Astrocyte (in vitro differentiated cells and primary cell): ENCODE data around the gene CCS. TPM values are rescaled to one million over a fixed set of nuclear protein-coding genes. Genes with fewer than 3 reads are reported as not detected.
A peak's percentile ranks its signal among the peaks of the same experiment; 100 is the strongest.

Experiments used
- DNase-seq: peaks from one replicate; pipeline ENCODE4 v3.0.0-alpha.2; 2010; ENCODE audit warnings: low read depth
- FAIRE-seq: peaks from 2 replicates; lab custom pipeline; 2011; peaks lifted over from hg19 to GRCh38; lab: Jason Lieb, UNC
- H2AFZ ChIP-seq: 2 replicates; pipeline ENCODE4 v1.6.0; 2012; ENCODE audit warnings: low read depth, low read length, inconsistent platforms
- H3K27ac ChIP-seq: 2 replicates; pipeline ENCODE4 v1.5.1; 2011; ENCODE audit warnings: low read depth, low read length, inconsistent platforms
- H3K27me3 ChIP-seq: 2 replicates; pipeline ENCODE4 v1.6.0; 2011; ENCODE audit warnings: low read length, inconsistent platforms; ENCODE audit not compliant: insufficient read depth
- H3K36me3 ChIP-seq: 2 replicates; pipeline ENCODE4 v1.5.1; 2011; ENCODE audit warnings: low read length, inconsistent platforms; ENCODE audit not compliant: insufficient read depth
- H3K4me1 ChIP-seq: 2 replicates; pipeline ENCODE4 v1.5.1; 2011; ENCODE audit warnings: low read length, inconsistent platforms; ENCODE audit not compliant: insufficient read depth
- H3K4me2 ChIP-seq: 2 replicates; pipeline ENCODE4 v1.6.0; 2012; ENCODE audit warnings: low read length, inconsistent platforms
- H3K4me3 ChIP-seq: 2 replicates; pipeline ENCODE4 v1.5.1; 2011; ENCODE audit warnings: low read depth, mild to moderate bottlenecking, low read length, inconsistent platforms; ENCODE audit not compliant: insufficient read depth
- H3K79me2 ChIP-seq: 2 replicates; pipeline ENCODE4 v1.6.0; 2012; ENCODE audit warnings: mild to moderate bottlenecking, low read length, inconsistent platforms; ENCODE audit not compliant: insufficient read depth
- H3K9ac ChIP-seq: 2 replicates; pipeline ENCODE4 v1.6.0; 2012; ENCODE audit warnings: mild to moderate bottlenecking, low read length, inconsistent platforms
- H3K9me3 ChIP-seq: 2 replicates; pipeline ENCODE4 v1.5.1; 2012; ENCODE audit warnings: low read depth, mild to moderate bottlenecking, low read length, inconsistent platforms; ENCODE audit not compliant: insufficient read depth
- H4K20me1 ChIP-seq: 2 replicates; pipeline ENCODE4 v1.6.0; 2012; ENCODE audit warnings: low read length, inconsistent platforms; ENCODE audit not compliant: insufficient read depth
- H3K27ac Mint-ChIP-seq: one replicate; pipeline ENCODE4 v1.8.0; 2021; ENCODE audit warnings: mild to moderate bottlenecking, mixed read lengths; ENCODE audit not compliant: unreplicated experiment
- H3K27me3 Mint-ChIP-seq: one replicate; pipeline ENCODE4 v1.8.0; 2021; ENCODE audit warnings: low read depth, mixed read lengths; ENCODE audit not compliant: unreplicated experiment
- H3K36me3 Mint-ChIP-seq: one replicate; pipeline ENCODE4 v1.8.0; 2021; ENCODE audit warnings: low read depth, mixed read lengths; ENCODE audit not compliant: unreplicated experiment
- H3K4me1 Mint-ChIP-seq: one replicate; pipeline ENCODE4 v1.8.0; 2021; ENCODE audit warnings: low read depth, mixed read lengths; ENCODE audit not compliant: unreplicated experiment
- H3K4me3 Mint-ChIP-seq: one replicate; pipeline ENCODE4 v1.8.0; 2021; ENCODE audit warnings: mild to moderate bottlenecking, moderate library complexity, mixed read lengths; ENCODE audit not compliant: unreplicated experiment
- H3K9me3 Mint-ChIP-seq: one replicate; pipeline ENCODE4 v1.8.0; 2021; ENCODE audit warnings: mild to moderate bottlenecking, mixed read lengths; ENCODE audit not compliant: unreplicated experiment
- EZH2 ChIP-seq: IDR thresholded peaks from 2 replicates; pipeline ENCODE4 v1.6.1; 2012; ENCODE audit warnings: mild to moderate bottlenecking, low read length, inconsistent platforms; ENCODE audit not compliant: insufficient read depth
- total RNA-seq: library from RNA; stranded (reverse); gene quantifications from 2 replicates; pipeline ENCODE4 v1.2.1, GENCODE V29; 2021
- TF ChIP-seq, protein P1 (sequence below): IDR thresholded peaks from 2 replicates; pipeline ENCODE4 v1.5.1; 2011; ENCODE audit warnings: low read depth, mild to moderate bottlenecking, inconsistent platforms, low read length, moderate library complexity; ENCODE audit not compliant: insufficient read depth

Gene CCS
- total RNA-seq, 1 donor from 2014 or later, result 23.2 TPM

DNA sequence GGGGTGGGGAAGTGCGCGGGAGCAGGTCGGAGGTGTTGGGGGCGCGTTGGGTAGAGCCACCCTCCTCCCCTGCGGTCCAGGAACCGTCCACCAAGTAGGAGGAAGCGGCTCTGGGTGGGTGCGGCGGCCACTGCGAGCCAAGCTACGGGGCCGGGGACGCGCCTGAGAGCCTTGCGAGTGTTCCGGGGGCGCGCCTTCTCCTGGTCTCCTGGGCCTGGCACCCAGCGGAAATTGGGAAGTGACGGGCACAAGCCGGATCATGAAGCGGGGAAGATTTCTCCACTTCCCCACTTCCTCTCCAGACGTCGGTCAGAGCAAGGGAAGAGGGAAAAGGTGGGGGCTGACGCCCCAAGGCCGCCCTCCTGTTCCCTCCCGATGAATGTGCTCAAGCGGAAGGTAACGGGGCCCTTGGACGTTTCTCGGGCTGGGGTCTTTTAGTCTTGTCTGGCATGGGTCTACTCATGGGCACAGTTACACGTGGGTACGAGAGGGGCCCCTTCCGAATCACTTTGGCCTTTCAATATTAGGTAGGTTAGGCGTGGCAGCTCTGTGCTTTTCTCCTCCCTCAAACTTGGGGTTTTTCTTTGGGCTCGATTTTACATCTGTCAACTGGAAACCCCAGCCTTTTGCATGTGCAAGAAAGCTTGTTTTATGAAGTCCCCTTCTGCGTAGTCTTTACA, 24.3 kb downstream of the CCS start:
- Histone ChIP-seq H3K79me2 (peaks cover 62% of the 10 kb centered on the region), H3K27ac (peak overlapping the region; percentile 96), H3K4me2 (peak overlapping the region; percentile 92), H2AFZ (no peak overlapping the region), H3K4me1 (peaks cover 13% of the 10 kb centered on the region), H3K27me3 (no peaks in the 10 kb centered on the region), H4K20me1 (peaks cover 55% of the 10 kb centered on the region), H3K4me3 (peak overlapping the region; percentile 90), H3K9ac (peak overlapping the region; percentile 94), H3K36me3 (peaks cover under 1% of the 10 kb centered on the region), H3K9me3 (no peaks in the 10 kb centered on the region)
- Mint-ChIP-seq H3K36me3 (peaks cover 6% of the 10 kb centered on the region), H3K9me3 (no peaks in the 10 kb centered on the region), H3K27me3 (no peaks in the 10 kb centered on the region), H3K4me3 (peak overlapping the region; percentile 97), H3K27ac (peak overlapping the region; percentile 92), H3K4me1 (peaks cover 20% of the 10 kb centered on the region)
- TF ChIP-seq, protein P1, sequence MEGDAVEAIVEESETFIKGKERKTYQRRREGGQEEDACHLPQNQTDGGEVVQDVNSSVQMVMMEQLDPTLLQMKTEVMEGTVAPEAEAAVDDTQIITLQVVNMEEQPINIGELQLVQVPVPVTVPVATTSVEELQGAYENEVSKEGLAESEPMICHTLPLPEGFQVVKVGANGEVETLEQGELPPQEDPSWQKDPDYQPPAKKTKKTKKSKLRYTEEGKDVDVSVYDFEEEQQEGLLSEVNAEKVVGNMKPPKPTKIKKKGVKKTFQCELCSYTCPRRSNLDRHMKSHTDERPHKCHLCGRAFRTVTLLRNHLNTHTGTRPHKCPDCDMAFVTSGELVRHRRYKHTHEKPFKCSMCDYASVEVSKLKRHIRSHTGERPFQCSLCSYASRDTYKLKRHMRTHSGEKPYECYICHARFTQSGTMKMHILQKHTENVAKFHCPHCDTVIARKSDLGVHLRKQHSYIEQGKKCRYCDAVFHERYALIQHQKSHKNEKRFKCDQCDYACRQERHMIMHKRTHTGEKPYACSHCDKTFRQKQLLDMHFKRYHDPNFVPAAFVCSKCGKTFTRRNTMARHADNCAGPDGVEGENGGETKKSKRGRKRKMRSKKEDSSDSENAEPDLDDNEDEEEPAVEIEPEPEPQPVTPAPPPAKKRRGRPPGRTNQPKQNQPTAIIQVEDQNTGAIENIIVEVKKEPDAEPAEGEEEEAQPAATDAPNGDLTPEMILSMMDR, result no peak
- TF ChIP-seq EZH2, result no peak
- FAIRE-seq (no peak), DNase-seq (peak; percentile 40)

DNA sequence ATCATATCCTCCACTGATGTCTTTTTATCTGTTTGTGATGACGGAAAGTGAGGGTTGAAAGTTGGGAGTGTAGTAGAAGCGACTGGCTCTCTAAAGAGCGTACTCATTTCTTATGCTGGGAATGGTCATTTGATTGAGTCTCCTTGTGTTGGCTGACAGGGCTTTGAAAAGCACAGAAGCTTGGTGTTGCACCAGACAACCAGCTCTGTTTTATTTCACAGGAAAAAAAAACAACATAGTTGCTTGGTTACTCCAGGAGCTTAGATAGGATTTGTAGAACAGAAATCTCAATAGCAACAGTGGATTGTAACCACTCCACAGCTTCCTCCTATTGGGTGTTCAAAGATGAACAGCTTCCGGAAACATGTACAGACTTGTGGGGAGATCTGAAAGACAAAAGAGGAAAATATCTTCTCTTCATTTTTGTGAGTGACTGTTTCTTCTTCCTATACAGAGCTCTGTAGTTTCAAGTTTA, 26.1 kb downstream of the CCS start:
- H3K36me3 Mint-ChIP-seq, result peaks cover 12% of the 10 kb centered on the region

DNA sequence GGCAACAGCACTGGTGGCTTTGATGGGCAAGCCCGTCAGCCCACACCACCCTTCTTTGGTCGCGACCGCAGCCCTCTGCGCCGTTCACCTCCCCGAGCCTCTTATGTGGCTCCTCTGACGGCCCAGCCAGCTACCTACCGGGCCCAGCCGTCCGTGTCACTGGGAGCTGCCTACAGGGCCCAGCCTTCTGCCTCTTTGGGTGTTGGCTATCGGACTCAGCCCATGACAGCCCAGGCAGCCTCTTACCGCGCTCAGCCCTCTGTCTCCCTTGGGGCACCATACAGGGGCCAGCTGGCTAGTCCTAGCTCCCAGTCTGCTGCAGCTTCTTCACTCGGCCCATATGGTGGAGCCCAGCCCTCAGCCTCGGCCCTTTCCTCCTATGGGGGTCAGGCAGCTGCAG, 31.5 kb downstream of the CCS start:
- H3K4me3 Mint-ChIP-seq, result no peak overlapping the region
- H3K27me3 ChIP-seq, result no peaks in the 10 kb centered on the region
- TF ChIP-seq, protein P1, result no peak
- no peak for TF ChIP-seq EZH2
- no peak overlapping the region for H3K27ac ChIP-seq
- H3K4me1 ChIP-seq, result peaks cover 4% of the 10 kb centered on the region
- H3K4me3 ChIP-seq, result no peak overlapping the region
- H3K4me1 Mint-ChIP-seq, result peaks cover 28% of the 10 kb centered on the region
- no peak overlapping the region for H3K27ac Mint-ChIP-seq
- DNase-seq (no peak), FAIRE-seq (no peak)
- H3K79me2 ChIP-seq, result peaks cover 99% of the 10 kb centered on the region
- H2AFZ ChIP-seq, result no peak overlapping the region
- H3K27me3 Mint-ChIP-seq, result no peaks in the 10 kb centered on the region
- H3K36me3 Mint-ChIP-seq, result peaks cover 33% of the 10 kb centered on the region
- no peaks in the 10 kb centered on the region for H3K9me3 ChIP-seq
- peaks cover 53% of the 10 kb centered on the region for H3K36me3 ChIP-seq
- H3K9me3 Mint-ChIP-seq, result no peaks in the 10 kb centered on the region
- H3K9ac ChIP-seq, result no peak overlapping the region
- peaks cover 99% of the 10 kb centered on the region for H4K20me1 ChIP-seq
- H3K4me2 ChIP-seq, result no peak overlapping the region

More for the DNA sequence above, 26.1 kb downstream of the CCS start:
- DNase-seq (peak; percentile 71), FAIRE-seq (no peak)
- Histone ChIP-seq H3K9me3 (no peaks in the 10 kb centered on the region), H3K27me3 (no peaks in the 10 kb centered on the region), H4K20me1 (peaks cover 73% of the 10 kb centered on the region), H3K27ac (peak overlapping the region; percentile 33), H3K79me2 (peaks cover 81% of the 10 kb centered on the region), H3K4me1 (peaks cover 13% of the 10 kb centered on the region), H3K4me2 (peak overlapping the region; percentile 92), H2AFZ (no peak overlapping the region), H3K4me3 (peak overlapping the region; percentile 90), H3K9ac (peak overlapping the region; percentile 94), H3K36me3 (peaks cover 18% of the 10 kb centered on the region)
- H3K9me3 Mint-ChIP-seq, result no peaks in the 10 kb centered on the region
- H3K4me1 Mint-ChIP-seq, result peaks cover 38% of the 10 kb centered on the region
- peak overlapping the region; percentile 97 for H3K4me3 Mint-ChIP-seq
- peak overlapping the region; percentile 74 for H3K27ac Mint-ChIP-seq
- H3K27me3 Mint-ChIP-seq, result no peaks in the 10 kb centered on the region
- TF ChIP-seq EZH2, result no peak
